ENCODE results near the gene TSPAN31.

DNA sequence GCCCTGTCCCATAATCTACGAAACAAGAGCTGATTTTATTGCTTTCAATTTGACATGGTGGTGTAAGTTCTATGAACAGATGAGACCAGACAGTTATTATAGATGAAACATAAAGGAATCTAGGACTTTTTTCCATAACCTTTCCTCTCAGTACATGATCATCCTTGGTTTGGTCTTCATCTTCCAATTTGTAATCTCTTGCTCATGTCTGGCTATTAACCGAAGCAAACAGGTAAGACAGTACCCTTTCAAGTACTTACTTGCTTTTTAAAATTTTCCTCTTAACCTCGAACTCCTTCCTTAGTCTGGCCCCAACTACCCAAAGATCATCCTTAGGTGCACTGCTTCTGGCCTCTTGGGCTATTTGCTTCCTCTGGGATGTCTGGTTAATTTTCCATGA is 1.2 kb downstream of the TSPAN31 start:
- TF ChIP-seq EZH2 (IDR thresholded peaks at IDR 0.05; ENCODE audit: low read depth, unreplicated experiment), result no peak
- no peak for TF ChIP-seq ZNF331 (CRISPR knock-in tag; IDR thresholded peaks at IDR 0.05; ENCODE audit: low read depth)
- TF ChIP-seq, protein P1, sequence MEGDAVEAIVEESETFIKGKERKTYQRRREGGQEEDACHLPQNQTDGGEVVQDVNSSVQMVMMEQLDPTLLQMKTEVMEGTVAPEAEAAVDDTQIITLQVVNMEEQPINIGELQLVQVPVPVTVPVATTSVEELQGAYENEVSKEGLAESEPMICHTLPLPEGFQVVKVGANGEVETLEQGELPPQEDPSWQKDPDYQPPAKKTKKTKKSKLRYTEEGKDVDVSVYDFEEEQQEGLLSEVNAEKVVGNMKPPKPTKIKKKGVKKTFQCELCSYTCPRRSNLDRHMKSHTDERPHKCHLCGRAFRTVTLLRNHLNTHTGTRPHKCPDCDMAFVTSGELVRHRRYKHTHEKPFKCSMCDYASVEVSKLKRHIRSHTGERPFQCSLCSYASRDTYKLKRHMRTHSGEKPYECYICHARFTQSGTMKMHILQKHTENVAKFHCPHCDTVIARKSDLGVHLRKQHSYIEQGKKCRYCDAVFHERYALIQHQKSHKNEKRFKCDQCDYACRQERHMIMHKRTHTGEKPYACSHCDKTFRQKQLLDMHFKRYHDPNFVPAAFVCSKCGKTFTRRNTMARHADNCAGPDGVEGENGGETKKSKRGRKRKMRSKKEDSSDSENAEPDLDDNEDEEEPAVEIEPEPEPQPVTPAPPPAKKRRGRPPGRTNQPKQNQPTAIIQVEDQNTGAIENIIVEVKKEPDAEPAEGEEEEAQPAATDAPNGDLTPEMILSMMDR (conservative IDR thresholded peaks at IDR 0.05; ENCODE audit: low read depth in 2 of 2), result no peak
- TF ChIP-seq POLR2AphosphoS5 (IDR thresholded peaks at IDR 0.05; ENCODE audit: low read depth), result no peak

Measured in GM23338 (cell line).